Nephron (organoid): Measurements from ENCODE around the gene ICA1.

Source experiments
- H3K27ac Mint-ChIP-seq, 3 experiments: 2 replicates each; pipeline ENCODE4 v1.8.0; 2020; ENCODE audit warnings: mixed read lengths in 3 of 3, mild to moderate bottlenecking in 2 of 3, moderate library complexity in 1 of 3
- H3K27me3 Mint-ChIP-seq: 2 replicates; pipeline ENCODE4 v1.8.0; 2021; ENCODE audit warnings: low read depth, mild to moderate bottlenecking, moderate library complexity, mixed read lengths
- H3K36me3 Mint-ChIP-seq: 2 replicates; pipeline ENCODE4 v1.8.0; 2020; ENCODE audit warnings: low read depth, mixed read lengths
- H3K4me1 Mint-ChIP-seq: 2 replicates; pipeline ENCODE4 v1.8.0; 2020; ENCODE audit warnings: mixed read lengths
- H3K4me3 Mint-ChIP-seq, 3 experiments: 2 replicates each; pipeline ENCODE4 v1.8.0; 2020; ENCODE audit warnings: mild to moderate bottlenecking in 3 of 3, mixed read lengths in 3 of 3, moderate library complexity in 2 of 3
- H3K9me3 Mint-ChIP-seq: 2 replicates; pipeline ENCODE4 v1.8.0; 2020; ENCODE audit warnings: mixed read lengths
- CTCF ChIP-seq, 3 experiments: fragments of 200-600 bp; sonication (generic); IDR thresholded peaks; one replicate each; pipeline ENCODE4 v1.5.0; 2021; ENCODE audit warnings: antibody characterized with exemption in 3 of 3; ENCODE audit not compliant: unreplicated experiment in 3 of 3

The ICA1 gene

GRCh38 chr7:8146788-8147413 lies 115.1 kb downstream of the ICA1 start:
- Mint-ChIP-seq H3K27ac (peak overlapping the region in 1 of 3 experiments; percentile 50), H3K36me3 (no peaks in the 10 kb centered on the region), H3K4me1 (peaks cover 35% of the 10 kb centered on the region), H3K9me3 (no peaks in the 10 kb centered on the region), H3K27me3 (no peaks in the 10 kb centered on the region), H3K4me3 (no peak overlapping the region)
- no peak for TF ChIP-seq CTCF (IDR thresholded peaks at IDR 0.05; ENCODE audit: unreplicated experiment in 3 of 3)

GRCh38 chr7:8146106-8146787 lies 115.7 kb downstream of the ICA1 start:
- no peak overlapping the region for H3K4me3 Mint-ChIP-seq
- no peaks in the 10 kb centered on the region for H3K9me3 Mint-ChIP-seq

GRCh38 chr7:8144856-8145255 lies 117.1 kb downstream of the ICA1 start:
- TF ChIP-seq CTCF (IDR thresholded peaks at IDR 0.05; ENCODE audit: unreplicated experiment in 3 of 3), result no peak
- Mint-ChIP-seq H3K4me1 (peaks cover 35% of the 10 kb centered on the region), H3K4me3 (no peak overlapping the region), H3K36me3 (no peaks in the 10 kb centered on the region), H3K9me3 (no peaks in the 10 kb centered on the region), H3K27ac (peak overlapping the region in 2 of 3 experiments; percentile 7 to 32), H3K27me3 (no peaks in the 10 kb centered on the region)

More at GRCh38 chr7:8146106-8146787, 115.7 kb downstream of the ICA1 start:
- Mint-ChIP-seq H3K27me3 (no peaks in the 10 kb centered on the region), H3K4me1 (peaks cover 35% of the 10 kb centered on the region), H3K27ac (peak overlapping the region in 1 of 3 experiments; percentile 50), H3K36me3 (no peaks in the 10 kb centered on the region)
- no peak for TF ChIP-seq CTCF (IDR thresholded peaks at IDR 0.05; ENCODE audit: unreplicated experiment in 3 of 3)

GRCh38 chr7:8143151-8143874 lies 118.7 kb downstream of the ICA1 start:
- H3K36me3 Mint-ChIP-seq, result no peaks in the 10 kb centered on the region
- no peaks in the 10 kb centered on the region for H3K27me3 Mint-ChIP-seq
- H3K27ac Mint-ChIP-seq, result peak overlapping the region in 1 of 3 experiments; percentile 67
- no peaks in the 10 kb centered on the region for H3K9me3 Mint-ChIP-seq
- no peak overlapping the region for H3K4me3 Mint-ChIP-seq
- peaks cover 35% of the 10 kb centered on the region for H3K4me1 Mint-ChIP-seq
- TF ChIP-seq CTCF (IDR thresholded peaks at IDR 0.05; ENCODE audit: unreplicated experiment in 3 of 3), result no peak

GRCh38 chr7:8142477-8142876 lies 119.5 kb downstream of the ICA1 start:
- no peaks in the 10 kb centered on the region for H3K36me3 Mint-ChIP-seq
- no peaks in the 10 kb centered on the region for H3K9me3 Mint-ChIP-seq
- H3K4me1 Mint-ChIP-seq, result peaks cover 31% of the 10 kb centered on the region
- no peak for TF ChIP-seq CTCF (IDR thresholded peaks at IDR 0.05; ENCODE audit: unreplicated experiment in 3 of 3)
- H3K4me3 Mint-ChIP-seq, result no peak overlapping the region
- H3K27me3 Mint-ChIP-seq, result no peaks in the 10 kb centered on the region
- no peak overlapping the region for H3K27ac Mint-ChIP-seq
